Tibial artery (tissue), 4 donors: Measurements from ENCODE around the gene CCDC180.

Source experiments
- DNase-seq, 2 donors: peaks; one replicate each; pipeline ENCODE4 v3.0.0-alpha.2; 2019
- H3K27ac ChIP-seq, 2 donors: fragments of 200-600 bp; sonication (generic) in 1 of 2; 1 replicate in 1 of 2; 2 replicates in 1 of 2; pipeline ENCODE4 v1.5.1; 2018 to 2019; ENCODE audit warnings: mild to moderate bottlenecking in 1 of 2
- H3K27me3 ChIP-seq, 2 donors: fragments of 200-600 bp; sonication (generic) in 1 of 2; one replicate each; pipeline versions ENCODE4 v1.5.1 to v1.6.0; 2016 to 2019
- H3K36me3 ChIP-seq, 3 donors: fragments of 200-600 bp; sonication (generic) in 2 of 3; one replicate each; pipeline ENCODE4 v1.5.1; 2016 to 2019; ENCODE audit warnings: mild to moderate bottlenecking in 2 of 3
- H3K4me1 ChIP-seq, 4 donors: fragments of 200-600 bp; sonication (generic) in 2 of 4; 1 replicate in 3 of 4; 2 replicates in 1 of 4; pipeline ENCODE4 v1.5.1; 2016 to 2019
- H3K4me3 ChIP-seq, 2 donors: fragments of 200-600 bp; sonication (generic) in 1 of 2; 1 replicate in 1 of 2; 2 replicates in 1 of 2; pipeline ENCODE4 v1.5.1; 2018 to 2019; ENCODE audit warnings: mild to moderate bottlenecking in 2 of 2
- H3K9me3 ChIP-seq, 3 donors: fragments of 200-600 bp; sonication (generic) in 1 of 3; one replicate each; pipeline ENCODE4 v1.5.1; 2016 to 2019
- intact Hi-C: fragments of 100-400 bp; cut with DNase I; formaldehyde crosslinking; loops from one replicate; pipeline ENCODE4 v1.15.0; 2023; ENCODE audit warnings: low total_unique reads
- TF ChIP-seq, protein P1 (sequence below), 2 experiments: fragments of 200-600 bp in 1 of 2; fragments of 450-650 bp in 1 of 2; IDR thresholded peaks; one replicate each; pipeline ENCODE4 v1.5.1; 2017 to 2019; ENCODE audit warnings: antibody characterized with exemption in 2 of 2, mild to moderate bottlenecking in 1 of 2, moderate library complexity in 1 of 2

Gene CCDC180

DNA sequence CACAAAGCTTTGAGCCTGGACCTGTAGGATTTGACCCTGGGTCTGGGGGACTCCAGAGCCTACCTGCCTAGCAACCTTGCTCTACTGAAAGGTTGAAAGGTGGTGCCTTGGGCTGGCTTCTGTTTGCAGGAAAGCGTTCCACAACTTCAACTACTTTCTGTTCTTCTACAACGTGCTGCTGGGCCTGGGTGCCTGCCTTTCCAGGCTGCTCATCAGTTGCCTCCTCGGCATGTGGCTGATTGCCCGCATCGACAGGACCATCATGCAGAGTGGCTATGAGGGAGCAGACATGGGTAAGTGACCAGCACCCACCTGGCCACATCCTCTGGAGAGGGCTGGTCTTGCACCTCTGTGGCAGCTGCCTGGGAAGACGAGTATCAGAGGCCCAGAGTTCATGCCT, 13.6 kb upstream of the CCDC180 start:
- TF ChIP-seq, protein P1, sequence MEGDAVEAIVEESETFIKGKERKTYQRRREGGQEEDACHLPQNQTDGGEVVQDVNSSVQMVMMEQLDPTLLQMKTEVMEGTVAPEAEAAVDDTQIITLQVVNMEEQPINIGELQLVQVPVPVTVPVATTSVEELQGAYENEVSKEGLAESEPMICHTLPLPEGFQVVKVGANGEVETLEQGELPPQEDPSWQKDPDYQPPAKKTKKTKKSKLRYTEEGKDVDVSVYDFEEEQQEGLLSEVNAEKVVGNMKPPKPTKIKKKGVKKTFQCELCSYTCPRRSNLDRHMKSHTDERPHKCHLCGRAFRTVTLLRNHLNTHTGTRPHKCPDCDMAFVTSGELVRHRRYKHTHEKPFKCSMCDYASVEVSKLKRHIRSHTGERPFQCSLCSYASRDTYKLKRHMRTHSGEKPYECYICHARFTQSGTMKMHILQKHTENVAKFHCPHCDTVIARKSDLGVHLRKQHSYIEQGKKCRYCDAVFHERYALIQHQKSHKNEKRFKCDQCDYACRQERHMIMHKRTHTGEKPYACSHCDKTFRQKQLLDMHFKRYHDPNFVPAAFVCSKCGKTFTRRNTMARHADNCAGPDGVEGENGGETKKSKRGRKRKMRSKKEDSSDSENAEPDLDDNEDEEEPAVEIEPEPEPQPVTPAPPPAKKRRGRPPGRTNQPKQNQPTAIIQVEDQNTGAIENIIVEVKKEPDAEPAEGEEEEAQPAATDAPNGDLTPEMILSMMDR (IDR thresholded peaks at IDR 0.05) = no peak
- intact Hi-C loops = no loop called here
- no peak overlapping the region for H3K27ac ChIP-seq

DNA sequence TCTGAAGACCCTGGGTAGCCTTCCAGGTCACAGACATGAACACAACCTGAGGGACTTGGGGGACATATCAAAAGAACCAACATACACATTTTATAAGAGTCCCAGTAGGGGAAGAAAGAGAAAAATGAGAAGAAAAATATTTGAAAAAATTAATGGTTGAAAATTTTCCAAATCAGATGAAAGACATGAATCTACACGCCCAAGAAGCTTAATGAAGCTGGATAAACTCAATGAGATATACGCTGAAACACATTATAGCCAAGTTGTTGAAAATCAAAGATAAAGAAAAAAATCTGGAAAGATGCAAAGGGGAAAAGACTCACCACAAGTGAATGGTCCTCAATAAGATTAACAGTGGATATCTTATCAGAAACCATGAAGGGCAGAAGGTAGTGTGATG, 9.6 kb upstream of the CCDC180 start:
- intact Hi-C loops = no loop called here
- no peak for DNase-seq
- Histone ChIP-seq H3K9me3 (peaks cover 0 to 15% (median 13%) of the 10 kb centered on the region in 3 donors), H3K27me3 (no peaks in the 10 kb centered on the region), H3K36me3 (peaks cover 6 to 27% (median 18%) of the 10 kb centered on the region in 3 donors), H3K4me1 (no peaks in the 10 kb centered on the region), H3K4me3 (no peak overlapping the region), H3K27ac (no peak overlapping the region)
- TF ChIP-seq, protein P1 (IDR thresholded peaks at IDR 0.05) = no peak

More for the DNA sequence above, 13.6 kb upstream of the CCDC180 start:
- no peaks in the 10 kb centered on the region for H3K27me3 ChIP-seq
- no peaks in the 10 kb centered on the region for H3K4me1 ChIP-seq
- H3K36me3 ChIP-seq = peaks cover 41 to 66% (median 54%) of the 10 kb centered on the region in 3 donors
- peaks cover 0 to 15% (median 13%) of the 10 kb centered on the region in 3 donors for H3K9me3 ChIP-seq
- no peak for DNase-seq
- H3K4me3 ChIP-seq = no peak overlapping the region

DNA sequence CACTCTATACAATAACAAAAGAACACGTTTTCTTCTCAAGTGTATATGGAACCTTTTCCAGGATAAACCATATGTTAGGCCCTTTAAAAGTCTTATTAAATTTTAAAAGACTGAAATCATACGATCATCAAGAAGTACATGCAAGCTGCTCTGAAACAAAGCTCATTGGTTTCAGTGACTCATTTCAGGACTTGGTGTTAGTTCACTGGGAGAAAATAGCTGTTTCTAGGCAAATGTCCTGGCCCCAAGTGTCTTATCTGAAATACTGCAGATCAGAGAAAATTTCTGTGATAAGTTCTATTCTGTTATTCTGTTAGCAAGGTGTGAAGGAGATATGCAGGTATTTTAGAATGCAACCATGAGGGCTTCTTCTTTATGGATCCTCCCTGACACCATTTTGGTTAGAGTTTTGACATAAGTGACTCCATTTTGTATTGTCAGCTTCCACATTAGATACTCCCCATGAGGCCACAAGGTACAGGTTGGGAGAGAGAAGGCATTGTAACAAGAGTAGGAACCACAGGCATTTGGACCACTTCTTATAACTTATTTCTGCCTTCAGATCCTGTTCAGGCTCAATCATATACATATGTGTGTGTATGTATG, 7.5 kb upstream of the CCDC180 start:
- no peak overlapping the region for H3K4me3 ChIP-seq
- DNase-seq = no peak
- intact Hi-C loops = no loop called here

DNA sequence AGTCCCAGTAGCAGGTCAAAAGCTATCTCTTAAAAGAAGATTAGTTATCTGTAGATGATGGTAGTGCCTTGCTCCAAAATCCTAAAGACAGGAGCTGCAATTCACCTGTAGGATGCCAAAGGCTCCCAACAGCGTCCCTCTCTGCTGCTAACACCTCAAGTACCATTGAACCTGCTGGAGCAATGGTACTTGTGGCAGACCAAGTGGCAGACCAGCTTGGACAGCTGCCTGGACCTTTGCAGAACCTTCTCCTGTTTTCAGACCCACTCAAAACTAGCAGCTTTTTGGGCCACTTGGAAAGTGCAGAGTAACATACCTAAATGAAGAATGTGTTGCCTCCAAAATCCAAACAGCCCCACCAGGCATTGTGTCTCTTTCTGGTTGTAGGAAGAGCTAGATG, 6.9 kb upstream of the CCDC180 start:
- Histone ChIP-seq H3K27me3 (no peaks in the 10 kb centered on the region), H3K9me3 (peaks cover 0 to 15% (median 13%) of the 10 kb centered on the region in 3 donors), H3K27ac (no peak overlapping the region), H3K36me3 (peaks cover 0 to 3% (median 3%) of the 10 kb centered on the region in 3 donors), H3K4me3 (no peak overlapping the region), H3K4me1 (no peaks in the 10 kb centered on the region)
- intact Hi-C loops = no loop called here
- TF ChIP-seq, protein P1 (IDR thresholded peaks at IDR 0.05) = no peak
- DNase-seq = no peak

More for the DNA sequence above, 7.5 kb upstream of the CCDC180 start:
- Histone ChIP-seq H3K36me3 (peaks cover 6 to 10% (median 6%) of the 10 kb centered on the region in 3 donors), H3K9me3 (peaks cover 0 to 15% (median 13%) of the 10 kb centered on the region in 3 donors), H3K27me3 (no peaks in the 10 kb centered on the region), H3K4me1 (no peaks in the 10 kb centered on the region), H3K27ac (no peak overlapping the region)
- TF ChIP-seq, protein P1 (IDR thresholded peaks at IDR 0.05) = no peak

DNA sequence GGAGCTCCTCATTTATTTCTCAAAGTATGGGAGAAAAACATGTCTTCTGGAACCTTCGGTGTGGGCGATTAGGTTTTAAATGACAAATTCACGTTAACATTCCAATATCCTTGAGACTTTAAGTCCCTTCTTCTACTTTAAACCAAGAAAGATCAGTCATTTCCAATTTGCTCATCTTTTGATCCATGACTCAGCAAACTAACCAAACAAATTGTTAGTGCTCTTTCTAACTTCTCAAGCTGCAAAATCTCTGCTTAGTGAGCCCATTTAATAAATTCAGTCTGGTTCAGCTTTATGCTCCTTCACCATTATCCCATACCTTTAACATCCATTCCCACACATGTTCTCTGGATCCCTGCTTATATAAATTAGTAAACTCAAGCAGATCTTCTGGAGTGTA, 5.5 kb upstream of the CCDC180 start:
- Histone ChIP-seq H3K4me3 (no peak overlapping the region), H3K27ac (no peak overlapping the region), H3K4me1 (peaks cover 0 to 6% (median 2%) of the 10 kb centered on the region in 4 donors), H3K36me3 (no peaks in the 10 kb centered on the region), H3K9me3 (peaks cover 0 to 13% (median 9%) of the 10 kb centered on the region in 3 donors), H3K27me3 (no peaks in the 10 kb centered on the region)
- DNase-seq = no peak
- intact Hi-C loops = no loop called here
- TF ChIP-seq, protein P1 (IDR thresholded peaks at IDR 0.05) = no peak
